K562 (cell line): ENCODE results near the gene IGF2BP3. TPM values are rescaled to one million over a fixed set of nuclear protein-coding genes. Genes with fewer than 3 reads are reported as not detected.
A peak's percentile ranks its signal among the peaks of the same experiment; 100 is the strongest.

Experiments used
- BCLAF1 ChIP-seq, 2 experiments: fragments of 450-650 bp in 1 of 2; IDR thresholded peaks; 2 replicates each; pipeline ENCODE4 v1.6.1; 2011 to 2017; ENCODE audit warnings: low read depth in 2 of 2, antibody characterized with exemption in 1 of 2, borderline replicate concordance in 1 of 2, low read length in 1 of 2, mild to moderate bottlenecking in 1 of 2, mixed read lengths in 1 of 2; ENCODE audit not compliant: control insufficient read depth in 1 of 2
- BHLHE40 ChIP-seq: IDR thresholded peaks from 2 replicates; pipeline ENCODE4 v1.6.1; 2011; ENCODE audit warnings: low read length, improper control_type of control experiment
- CEBPB ChIP-seq: fragments of 450-650 bp; IDR thresholded peaks from 2 replicates; pipeline ENCODE4 v1.6.1; 2016; ENCODE audit warnings: missing genetic modification characterization, missing compliant biosample characterization
- CHD2 ChIP-seq: IDR thresholded peaks from 2 replicates; pipeline ENCODE4 v1.6.1; 2011; ENCODE audit warnings: low read depth, low read length
- FOXA3 ChIP-seq, 2 experiments: fragments of 450-650 bp in 1 of 2; sonication (generic) in 1 of 2; formaldehyde crosslinking; IDR thresholded peaks in 1 of 2; conservative IDR thresholded peaks in 1 of 2; 2 replicates each; pipeline versions ENCODE4 v1.4.0 to v1.8.0; 2020 to 2022; ENCODE audit warnings: mild to moderate bottlenecking in 2 of 2, missing genetic modification reagents in 1 of 2
- FOXP4 ChIP-seq: sonication (generic); formaldehyde crosslinking; IDR thresholded peaks from 2 replicates; pipeline ENCODE4 v1.8.0; 2022; ENCODE audit warnings: mild to moderate bottlenecking, missing genetic modification reagents, borderline replicate concordance
- HMGN3 ChIP-seq: IDR thresholded peaks from 2 replicates; pipeline ENCODE4 v1.6.1; 2011; ENCODE audit warnings: borderline replicate concordance, low read depth, mild to moderate bottlenecking, mixed read lengths, low read length; ENCODE audit not compliant: insufficient read length; ENCODE audit errors: extremely low read depth
- HNRNPL ChIP-seq: fragments of 200-400 bp; formaldehyde crosslinking; IDR thresholded peaks from 2 replicates; pipeline ENCODE4 v1.6.1; 2017; ENCODE audit warnings: low read depth, mild to moderate bottlenecking, low read length
- ILF3 ChIP-seq: fragments of 450-650 bp; IDR thresholded peaks from 2 replicates; pipeline ENCODE4 v1.6.1; 2018; ENCODE audit warnings: antibody characterized with exemption, mild to moderate bottlenecking, moderate library complexity, borderline replicate concordance
- JUND ChIP-seq, 2 experiments: IDR thresholded peaks; 2 replicates in 1 of 2; 3 replicates in 1 of 2; pipeline ENCODE4 v1.6.1; 2011; ENCODE audit warnings: borderline replicate concordance in 2 of 2, low read depth in 2 of 2, low read length in 2 of 2, improper control_type of control experiment in 1 of 2, missing biosample characterization in 1 of 2, missing genetic modification characterization in 1 of 2, missing genetic modification reagents in 1 of 2
- L3MBTL2 ChIP-seq: fragments of 450-650 bp; IDR thresholded peaks from 2 replicates; pipeline ENCODE4 v1.6.1; 2016; ENCODE audit warnings: mild to moderate bottlenecking, moderate library complexity
- MTA1 ChIP-seq: fragments of 450-650 bp; IDR thresholded peaks from 2 replicates; pipeline ENCODE4 v1.6.1; 2017; ENCODE audit warnings: borderline replicate concordance
- NCOA6 ChIP-seq: fragments of 450-650 bp; IDR thresholded peaks from 2 replicates; pipeline ENCODE4 v1.6.1; 2017; ENCODE audit warnings: mild to moderate bottlenecking
- NCOR1 ChIP-seq: fragments of 450-650 bp; IDR thresholded peaks from 2 replicates; pipeline ENCODE4 v1.6.1; 2016; ENCODE audit warnings: mild to moderate bottlenecking, moderate library complexity
- NFIC ChIP-seq: fragments of 450-650 bp; IDR thresholded peaks from 2 replicates; pipeline ENCODE4 v1.6.1; 2017; ENCODE audit warnings: mild to moderate bottlenecking, inconsistent platforms
- POLR2AphosphoS2 ChIP-seq: IDR thresholded peaks from 2 replicates; pipeline ENCODE4 v1.6.1; 2012; ENCODE audit warnings: low read length, improper control_type of control experiment
- RAD21 ChIP-seq, 2 experiments: fragments of 250-450 bp in 1 of 2; fragments of 450-650 bp in 1 of 2; sonication (Bioruptor Pico) in 1 of 2; formaldehyde crosslinking in 1 of 2; IDR thresholded peaks in 1 of 2; conservative IDR thresholded peaks in 1 of 2; 2 replicates each; pipeline versions ENCODE4 v1.4.0 to v1.8.0; 2020 to 2022; ENCODE audit warnings: mild to moderate bottlenecking in 2 of 2, moderate library complexity in 1 of 2
- RAD51 ChIP-seq: fragments of 450-650 bp; IDR thresholded peaks from 2 replicates; pipeline ENCODE4 v1.7.1; 2016; ENCODE audit warnings: low read depth, mild to moderate bottlenecking, borderline replicate concordance
- SAP30 ChIP-seq: fragments of 200-600 bp; sonication (generic); IDR thresholded peaks from 2 replicates; pipeline ENCODE4 v1.6.1; 2012; ENCODE audit warnings: borderline replicate concordance, low read depth, mild to moderate bottlenecking, moderate library complexity, low read length, control low read depth, inconsistent platforms; ENCODE audit not compliant: insufficient read depth, poor library complexity, severe bottlenecking
- ZBED1 ChIP-seq: IDR thresholded peaks from 2 replicates; pipeline ENCODE4 v1.6.1; 2014
- ZC3H11A ChIP-seq: IDR thresholded peaks from 2 replicates; pipeline ENCODE4 v1.6.1; 2012; ENCODE audit warnings: low read depth, low read length, improper control_type of control experiment
- ZNF586 ChIP-seq: fragments of 450-650 bp; formaldehyde crosslinking; conservative IDR thresholded peaks from 2 replicates; pipeline ENCODE4 v1.4.0; 2020; ENCODE audit warnings: mild to moderate bottlenecking, moderate library complexity
- ZNF717 ChIP-seq: fragments of 250-450 bp; sonication (Bioruptor Pico); IDR thresholded peaks from 2 replicates; pipeline ENCODE4 v1.5.0; 2021
- polyA plus RNA-seq, 8 experiments: library from polyadenylated mRNA; depleted of rRNA in 4 of 8; stranded (reverse) in 5 of 8; unstranded in 3 of 8; fragments of >200 nt; fragmentation: Nextera tagmentation in 2 of 8; fragmentation: Illumina TruSeq in 1 of 8; extraction: Ambion mirVana in 2 of 8; extraction: Trizol in 1 of 8; gene quantifications; 2 replicates each; pipeline versions ENCODE4 v1.2.1 to v1.2.3, GENCODE V29; 2011 to 2014; ENCODE audit warnings: inconsistent platforms in 1 of 8, missing spikeins in 1 of 8
- total RNA-seq, 7 experiments: library from RNA; depleted of rRNA in 6 of 7; stranded (reverse); fragments of >200 nt in 6 of 7; fragmentation: Illumina TruSeq in 2 of 7; extraction: Trizol in 2 of 7; gene quantifications; 2 replicates each; pipeline versions ENCODE4 v1.2.1 to v1.2.3, GENCODE V29; 2011 to 2021; ENCODE audit warnings: low replicate concordance in 1 of 7

IGF2BP3 gene
- total and polyA plus RNA-seq, 9 of the 15 experiments (the other 6 are each of a cell fraction or from before 2014, with no cell fraction given): 8.4 to 88.1 (median 61.2) TPM

- TF ChIP-seq JUND (IDR thresholded peaks at IDR 0.05; ENCODE audit: borderline replicate concordance, low read depth, low read length): peak; percentile 59
- TF ChIP-seq JUND (tag; IDR thresholded peaks at IDR 0.05; ENCODE audit: borderline replicate concordance, low read depth, low read length): peak; percentile 28; the same call in 1 of the 3 replicates
- peak in 1 of 2 experiments; percentile 85; a peak in 2 of 4 replicates for TF ChIP-seq BCLAF1 (IDR thresholded peaks at IDR 0.05; ENCODE audit: borderline replicate concordance in 1 of 2, control insufficient read depth in 1 of 2, low read depth in 2 of 2, low read length in 1 of 2)
- no peak for TF ChIP-seq ZNF586
- peak; percentile 89; the same call in 1 of the 2 replicates for TF ChIP-seq POLR2AphosphoS2
- peak; percentile 11; the same call in 1 of the 2 replicates for TF ChIP-seq RAD51
- TF ChIP-seq NCOR1: peak; percentile 58
- TF ChIP-seq ZBED1: peak; percentile 89
- no peak for TF ChIP-seq ZC3H11A
- TF ChIP-seq SAP30: peak; percentile 80
- TF ChIP-seq RAD21 (CRISPR knock-in tag; conservative IDR thresholded peaks at IDR 0.05 in 1 of 2, IDR thresholded peaks at IDR 0.05 in 1 of 2): peak in 1 of 2 experiments; percentile 17; a peak in 1 of 4 replicates
- TF ChIP-seq NCOA6: no peak
- peak; percentile 60; the same call in 1 of the 2 replicates for TF ChIP-seq CHD2
- TF ChIP-seq ILF3: peak; percentile 72; the same call in 1 of the 2 replicates
- peak; percentile 74; the same call in 1 of the 2 replicates for TF ChIP-seq FOXP4 (CRISPR knock-in tag)
- peak; percentile 80 for TF ChIP-seq MTA1
- TF ChIP-seq FOXA3 (CRISPR knock-in tag; conservative IDR thresholded peaks at IDR 0.05 in 1 of 2, IDR thresholded peaks at IDR 0.05 in 1 of 2): 0 out of 4 replicates have a peak, but pooled peaks of 1 of the 2 experiments have one; percentile 28
- TF ChIP-seq HMGN3: peak; percentile 95
- TF ChIP-seq HNRNPL: peak; percentile 65
- peak; percentile 90 for TF ChIP-seq L3MBTL2
- TF ChIP-seq ZNF717: no peak
- peak; percentile 99 for TF ChIP-seq CEBPB (tag)
- peak; percentile 93 for TF ChIP-seq NFIC
- peak; percentile 80 for TF ChIP-seq BHLHE40
These were observed 4.0 kb upstream of the IGF2BP3 start (continued) for GRCh38 chr7:23474094-23474828.
